GM23338 (cell line): ENCODE results near the gene NEU1. TPM values are rescaled to one million over a fixed set of nuclear protein-coding genes. Genes with fewer than 3 reads are reported as not detected.

Experiments
- ATAC-seq: fragments of 200-7000 bp; cut with Tn5 transposase; 3 replicates; pipeline ENCODE4 v1.9.1; 2020
- DNase-seq: peaks from one replicate; pipeline ENCODE4 v3.0.0-alpha.2; 2015; ENCODE audit warnings: low spot score
- H2AFZ ChIP-seq: fragments of 200-600 bp; sonication (generic); 2 replicates; pipeline ENCODE4 v1.8.0; 2016; ENCODE audit warnings: antibody characterized with exemption, mild to moderate bottlenecking, moderate library complexity
- H3F3A ChIP-seq: fragments of 200-600 bp; sonication (generic); replicated peaks from 2 replicates; pipeline ENCODE4 v1.8.0; 2017; ENCODE audit warnings: antibody characterized with exemption, mixed run types, low read depth
- H3K27ac ChIP-seq: fragments of 200-600 bp; sonication (generic); 2 replicates; pipeline ENCODE4 v1.6.1; 2016; ENCODE audit warnings: low read depth
- H3K27me3 ChIP-seq: fragments of 200-600 bp; sonication (generic); 2 replicates; pipeline ENCODE4 v1.8.0; 2016; ENCODE audit warnings: mild to moderate bottlenecking, mixed run types, moderate library complexity; ENCODE audit not compliant: insufficient read depth
- H3K36me3 ChIP-seq: fragments of 200-600 bp; sonication (generic); 2 replicates; pipeline ENCODE4 v1.8.0; 2016; ENCODE audit warnings: mild to moderate bottlenecking; ENCODE audit not compliant: insufficient read depth
- H3K4me1 ChIP-seq: fragments of 200-600 bp; sonication (generic); 2 replicates; pipeline ENCODE4 v1.8.0; 2016; ENCODE audit warnings: mild to moderate bottlenecking, moderate library complexity; ENCODE audit not compliant: insufficient read depth
- H3K4me2 ChIP-seq: fragments of 200-600 bp; sonication (generic); 2 replicates; pipeline ENCODE4 v1.7.1; 2017; ENCODE audit warnings: mixed run types
- H3K4me3 ChIP-seq: fragments of 200-600 bp; sonication (generic); 2 replicates; pipeline ENCODE4 v1.6.1; 2016; ENCODE audit warnings: mixed run types
- H3K79me2 ChIP-seq: fragments of 200-600 bp; sonication (generic); replicated peaks from 2 replicates; pipeline ENCODE4 v1.8.0; 2017; ENCODE audit warnings: mild to moderate bottlenecking; ENCODE audit not compliant: insufficient read depth
- H3K9me2 ChIP-seq: fragments of 200-600 bp; sonication (generic); 2 replicates; pipeline ENCODE4 v1.8.0; 2017; ENCODE audit not compliant: insufficient read depth
- H4K20me1 ChIP-seq: fragments of 200-600 bp; sonication (generic); replicated peaks from 2 replicates; pipeline ENCODE4 v1.8.0; 2017; ENCODE audit warnings: mild to moderate bottlenecking; ENCODE audit not compliant: insufficient read depth
- H3K27ac Mint-ChIP-seq: 2 replicates; pipeline ENCODE4 v1.8.0; 2020; ENCODE audit warnings: inconsistent platforms, mild to moderate bottlenecking, moderate library complexity, mixed read lengths
- H3K27me3 Mint-ChIP-seq: 3 replicates; pipeline ENCODE4 v1.8.0; 2022; ENCODE audit warnings: low read depth, mild to moderate bottlenecking, moderate library complexity, mixed read lengths, inconsistent platforms; ENCODE audit not compliant: insufficient read depth, poor library complexity
- H3K36me3 Mint-ChIP-seq: 3 replicates; pipeline ENCODE4 v1.8.0; 2021; ENCODE audit warnings: low read depth, mild to moderate bottlenecking, inconsistent platforms, moderate library complexity, mixed read lengths
- H3K4me1 Mint-ChIP-seq: 3 replicates; pipeline ENCODE4 v1.8.0; 2020; ENCODE audit warnings: mild to moderate bottlenecking, inconsistent platforms, mixed read lengths
- H3K4me3 Mint-ChIP-seq: 3 replicates; pipeline ENCODE4 v1.8.0; 2021; ENCODE audit warnings: moderate library complexity, mild to moderate bottlenecking, inconsistent platforms, mixed read lengths
- H3K9me3 Mint-ChIP-seq: 3 replicates; pipeline ENCODE4 v1.8.0; 2020; ENCODE audit warnings: moderate library complexity, mild to moderate bottlenecking, inconsistent platforms, mixed read lengths
- EZH2 ChIP-seq: fragments of 200-600 bp; sonication (generic); IDR thresholded peaks from one replicate; pipeline ENCODE4 v1.8.0; 2017; ENCODE audit warnings: antibody characterized with exemption, mild to moderate bottlenecking, low read depth; ENCODE audit not compliant: unreplicated experiment
- EZH2phosphoT487 ChIP-seq: fragments of 200-600 bp; sonication (generic); IDR thresholded peaks from one replicate; pipeline ENCODE4 v1.8.1; 2018; ENCODE audit warnings: antibody characterized with exemption; ENCODE audit not compliant: unreplicated experiment
- JUNB ChIP-seq: IDR thresholded peaks from one replicate; pipeline ENCODE4 v1.6.1; 2016; ENCODE audit warnings: antibody characterized with exemption; ENCODE audit not compliant: unreplicated experiment
- POLR2AphosphoS5 ChIP-seq: IDR thresholded peaks from 2 replicates; pipeline ENCODE4 v1.6.1; 2016; ENCODE audit warnings: antibody characterized with exemption, low read depth
- STAT1 ChIP-seq: IDR thresholded peaks from one replicate; pipeline ENCODE4 v1.6.1; 2016; ENCODE audit warnings: antibody characterized with exemption; ENCODE audit not compliant: unreplicated experiment
- ZNF114 ChIP-seq: fragments of 250-450 bp; sonication (Bioruptor Pico); IDR thresholded peaks from 2 replicates; pipeline ENCODE4 v1.5.0; 2020; ENCODE audit warnings: mild to moderate bottlenecking, moderate library complexity
- ZNF331 ChIP-seq: fragments of 250-450 bp; sonication (Bioruptor Pico); IDR thresholded peaks from 2 replicates; pipeline ENCODE4 v1.5.0; 2020; ENCODE audit warnings: low read depth, mild to moderate bottlenecking, moderate library complexity
- polyA plus RNA-seq: library from polyadenylated mRNA; unstranded; fragments of >200 nt; fragmentation: Nextera tagmentation; extraction: Ambion mirVana; gene quantifications from 2 replicates; pipeline ENCODE4 v1.2.1, GENCODE V29; 2016
- total RNA-seq: library from RNA; depleted of rRNA; stranded (reverse); fragments of >200 nt; shearing (Covaris generic); gene quantifications from 2 replicates; pipeline ENCODE4 v1.2.3, GENCODE V29; 2014
- TF ChIP-seq, protein P1 (sequence below), 2 experiments: fragments of 200-600 bp in 1 of 2; sonication (generic) in 1 of 2; conservative IDR thresholded peaks; 2 replicates each; pipeline versions ENCODE4 v1.5.1 to v1.6.1; 2016 to 2017; ENCODE audit warnings: antibody characterized with exemption in 2 of 2, low read depth in 2 of 2, mild to moderate bottlenecking in 2 of 2, moderate library complexity in 1 of 2
- TF ChIP-seq, protein P2 (sequence below): IDR thresholded peaks from 2 replicates; pipeline ENCODE4 v1.6.1; 2016; ENCODE audit warnings: antibody characterized with exemption

NEU1 gene
- total and polyA plus RNA-seq, 2 experiments from 2014 or later: 31.4 to 47.4 TPM

DNA sequence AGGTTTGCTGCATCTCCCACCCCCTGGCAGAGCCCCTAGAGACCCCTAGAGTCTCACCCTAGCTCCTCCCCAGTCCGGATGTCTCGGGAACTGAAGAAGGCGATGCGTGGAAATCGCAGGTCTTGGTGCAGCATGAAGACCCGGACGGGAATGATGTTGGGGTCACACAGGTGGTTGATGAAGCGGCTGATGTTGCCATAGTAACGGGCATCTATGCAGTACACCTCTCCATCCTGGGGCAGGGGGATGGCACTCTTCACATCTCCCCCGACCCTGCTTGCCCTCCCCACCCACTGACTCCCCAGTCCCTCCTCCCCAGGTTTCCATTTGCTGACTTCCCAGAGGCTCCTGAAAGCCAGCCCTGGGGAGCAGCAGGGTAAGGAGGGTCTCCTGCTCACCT is 18.0 kb upstream of the NEU1 start:
- Histone ChIP-seq H3K27ac (no peak overlapping the region), H3K36me3 (peaks cover 26% of the 10 kb centered on the region), H3K4me3 (no peak overlapping the region), H3K4me2 (no peak overlapping the region), H3K27me3 (no peaks in the 10 kb centered on the region), H3K79me2 (no peaks in the 10 kb centered on the region), H3F3A (peaks cover 14% of the 10 kb centered on the region), H2AFZ (no peak overlapping the region), H3K9me2 (no peaks in the 10 kb centered on the region), H3K4me1 (peaks cover 4% of the 10 kb centered on the region; the same call in 1 of the 2 replicates), H4K20me1 (peaks cover 5% of the 10 kb centered on the region)
- Mint-ChIP-seq H3K9me3 (no peaks in the 10 kb centered on the region), H3K4me1 (peaks cover 8% of the 10 kb centered on the region), H3K4me3 (no peak overlapping the region), H3K36me3 (peaks cover 62% of the 10 kb centered on the region), H3K27ac (no peak overlapping the region), H3K27me3 (peaks cover 5% of the 10 kb centered on the region)
- TF ChIP-seq EZH2phosphoT487: no peak
- TF ChIP-seq, protein P1, sequence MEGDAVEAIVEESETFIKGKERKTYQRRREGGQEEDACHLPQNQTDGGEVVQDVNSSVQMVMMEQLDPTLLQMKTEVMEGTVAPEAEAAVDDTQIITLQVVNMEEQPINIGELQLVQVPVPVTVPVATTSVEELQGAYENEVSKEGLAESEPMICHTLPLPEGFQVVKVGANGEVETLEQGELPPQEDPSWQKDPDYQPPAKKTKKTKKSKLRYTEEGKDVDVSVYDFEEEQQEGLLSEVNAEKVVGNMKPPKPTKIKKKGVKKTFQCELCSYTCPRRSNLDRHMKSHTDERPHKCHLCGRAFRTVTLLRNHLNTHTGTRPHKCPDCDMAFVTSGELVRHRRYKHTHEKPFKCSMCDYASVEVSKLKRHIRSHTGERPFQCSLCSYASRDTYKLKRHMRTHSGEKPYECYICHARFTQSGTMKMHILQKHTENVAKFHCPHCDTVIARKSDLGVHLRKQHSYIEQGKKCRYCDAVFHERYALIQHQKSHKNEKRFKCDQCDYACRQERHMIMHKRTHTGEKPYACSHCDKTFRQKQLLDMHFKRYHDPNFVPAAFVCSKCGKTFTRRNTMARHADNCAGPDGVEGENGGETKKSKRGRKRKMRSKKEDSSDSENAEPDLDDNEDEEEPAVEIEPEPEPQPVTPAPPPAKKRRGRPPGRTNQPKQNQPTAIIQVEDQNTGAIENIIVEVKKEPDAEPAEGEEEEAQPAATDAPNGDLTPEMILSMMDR (conservative IDR thresholded peaks at IDR 0.05; ENCODE audit: low read depth in 2 of 2): no peak
- TF ChIP-seq ZNF114 (CRISPR knock-in tag): no peak
- no peak for TF ChIP-seq JUNB
- no peak for TF ChIP-seq STAT1
- no peak for TF ChIP-seq EZH2
- no peak for TF ChIP-seq ZNF331 (CRISPR knock-in tag)
- no peak for ATAC-seq
- DNase-seq: peak; percentile 28

DNA sequence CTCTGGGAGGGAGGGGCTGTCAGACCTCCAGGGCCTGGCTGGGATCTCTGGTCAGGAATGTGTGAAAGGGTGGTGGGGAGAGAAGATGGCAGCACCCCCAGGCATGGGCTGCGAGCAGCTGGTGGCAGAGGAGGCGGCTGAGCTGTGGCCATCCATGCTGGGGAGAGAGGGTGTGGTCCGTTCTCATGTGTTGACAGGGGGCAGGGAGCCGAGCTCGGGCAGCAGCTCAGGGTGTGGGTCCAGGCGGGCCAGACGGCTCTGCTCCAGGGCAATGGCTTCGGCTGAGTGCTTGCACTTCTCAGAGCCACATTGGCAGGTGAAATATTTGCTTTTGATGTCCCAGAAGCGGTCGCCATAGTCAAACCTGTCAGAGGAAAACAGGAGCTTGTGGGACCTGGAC is 17.3 kb upstream of the NEU1 start:
- ATAC-seq: no peak
- Histone ChIP-seq H4K20me1 (peaks cover 3% of the 10 kb centered on the region), H2AFZ (no peak overlapping the region), H3F3A (peaks cover 14% of the 10 kb centered on the region), H3K9me2 (no peaks in the 10 kb centered on the region), H3K27ac (no peak overlapping the region), H3K4me2 (no peak overlapping the region), H3K4me1 (peaks cover 4% of the 10 kb centered on the region; the same call in 1 of the 2 replicates), H3K79me2 (no peaks in the 10 kb centered on the region), H3K4me3 (no peak overlapping the region), H3K27me3 (no peaks in the 10 kb centered on the region), H3K36me3 (peaks cover 22% of the 10 kb centered on the region; the same call in 1 of the 2 replicates)
- peaks cover 55% of the 10 kb centered on the region for H3K36me3 Mint-ChIP-seq
- no peak overlapping the region for H3K4me3 Mint-ChIP-seq
- no peak for DNase-seq
- H3K9me3 Mint-ChIP-seq: no peaks in the 10 kb centered on the region
- H3K27me3 Mint-ChIP-seq: peaks cover 5% of the 10 kb centered on the region
- peaks cover 8% of the 10 kb centered on the region for H3K4me1 Mint-ChIP-seq
- H3K27ac Mint-ChIP-seq: no peak overlapping the region
- TF ChIP-seq ZNF114 (CRISPR knock-in tag): no peak
- TF ChIP-seq EZH2: no peak
- no peak for TF ChIP-seq JUNB
- no peak for TF ChIP-seq EZH2phosphoT487

DNA sequence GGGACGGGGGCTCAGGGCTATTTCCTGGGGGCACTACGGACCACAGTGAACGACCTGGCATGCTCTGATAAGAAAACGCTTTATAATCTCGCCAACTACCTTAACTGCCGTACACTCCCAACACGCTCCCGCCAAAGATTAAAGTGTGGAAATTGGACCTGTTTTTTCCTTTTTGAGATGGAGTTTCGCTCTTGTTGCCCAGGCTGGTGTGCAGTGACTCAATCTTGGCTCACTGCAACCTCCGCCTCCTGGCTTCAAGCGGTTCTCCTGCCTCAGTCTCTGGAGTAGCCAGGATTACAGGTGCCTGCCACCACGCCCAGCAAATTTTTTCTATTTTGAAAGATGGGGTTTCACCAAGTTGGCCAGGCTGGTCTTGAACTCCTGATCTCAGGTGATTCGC is 16.5 kb upstream of the NEU1 start:
- ATAC-seq: no peak
- Histone ChIP-seq H3K9me2 (no peaks in the 10 kb centered on the region), H3K36me3 (peaks cover 21% of the 10 kb centered on the region; the same call in 1 of the 2 replicates), H3F3A (peaks cover 14% of the 10 kb centered on the region), H4K20me1 (peaks cover 3% of the 10 kb centered on the region), H2AFZ (no peak overlapping the region), H3K79me2 (no peaks in the 10 kb centered on the region), H3K4me1 (peaks cover 4% of the 10 kb centered on the region; the same call in 1 of the 2 replicates), H3K27ac (peak overlapping the region; percentile 72; the same call in 1 of the 2 replicates), H3K27me3 (no peaks in the 10 kb centered on the region), H3K4me2 (peak overlapping the region; percentile 72; the same call in 1 of the 2 replicates), H3K4me3 (peak overlapping the region; percentile 39; the same call in 1 of the 2 replicates)
- Mint-ChIP-seq H3K4me1 (peaks cover 8% of the 10 kb centered on the region), H3K4me3 (peak overlapping the region; percentile 44), H3K27me3 (peaks cover 5% of the 10 kb centered on the region), H3K36me3 (peaks cover 47% of the 10 kb centered on the region), H3K9me3 (no peaks in the 10 kb centered on the region), H3K27ac (peak overlapping the region; percentile 21; the same call in 1 of the 2 replicates)
- TF ChIP-seq, protein P1 (conservative IDR thresholded peaks at IDR 0.05; ENCODE audit: low read depth in 2 of 2): no peak
- TF ChIP-seq POLR2AphosphoS5 (peak; percentile 2; the same call in 1 of the 2 replicates), EZH2 (no peak)
- TF ChIP-seq, protein P2, sequence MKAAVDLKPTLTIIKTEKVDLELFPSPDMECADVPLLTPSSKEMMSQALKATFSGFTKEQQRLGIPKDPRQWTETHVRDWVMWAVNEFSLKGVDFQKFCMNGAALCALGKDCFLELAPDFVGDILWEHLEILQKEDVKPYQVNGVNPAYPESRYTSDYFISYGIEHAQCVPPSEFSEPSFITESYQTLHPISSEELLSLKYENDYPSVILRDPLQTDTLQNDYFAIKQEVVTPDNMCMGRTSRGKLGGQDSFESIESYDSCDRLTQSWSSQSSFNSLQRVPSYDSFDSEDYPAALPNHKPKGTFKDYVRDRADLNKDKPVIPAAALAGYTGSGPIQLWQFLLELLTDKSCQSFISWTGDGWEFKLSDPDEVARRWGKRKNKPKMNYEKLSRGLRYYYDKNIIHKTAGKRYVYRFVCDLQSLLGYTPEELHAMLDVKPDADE: no peak
- DNase-seq: no peak
